Measurements from ENCODE around the gene IL17REL.
A peak's percentile ranks its signal among the peaks of the same experiment; 100 is the strongest.
"Not testable (repeated sequence)": the region's sequence is repeated elsewhere in the genome, so short reads cannot be mapped to it uniquely, and the experiment has no call there.

The IL17REL gene

DNA sequence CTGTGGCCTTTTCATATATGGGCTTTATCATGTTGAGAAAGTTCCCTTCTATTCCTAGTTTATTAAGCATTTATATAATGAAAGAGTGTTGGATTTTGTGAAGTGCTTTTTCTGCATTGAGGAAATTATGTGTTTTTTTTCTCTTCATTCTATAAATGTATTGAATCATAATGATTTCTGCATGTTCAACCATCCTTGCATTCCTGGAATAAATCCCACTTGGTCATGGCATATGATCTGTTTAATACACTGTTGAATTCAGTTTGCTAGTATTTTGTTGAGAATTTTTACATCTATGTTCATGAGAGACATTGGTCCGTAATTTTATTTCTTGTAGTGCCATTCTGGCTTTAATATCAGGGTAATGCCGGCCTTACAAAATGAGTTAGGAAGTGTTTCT lies 26.2 kb downstream of the IL17REL start:
- in situ Hi-C loops (cut with HindIII; ENCODE audit: low sequenced_read_pairs), result no loop called here
- DNase-seq (ENCODE audit: low read depth), result no peak
- TF ChIP-seq, protein P1, sequence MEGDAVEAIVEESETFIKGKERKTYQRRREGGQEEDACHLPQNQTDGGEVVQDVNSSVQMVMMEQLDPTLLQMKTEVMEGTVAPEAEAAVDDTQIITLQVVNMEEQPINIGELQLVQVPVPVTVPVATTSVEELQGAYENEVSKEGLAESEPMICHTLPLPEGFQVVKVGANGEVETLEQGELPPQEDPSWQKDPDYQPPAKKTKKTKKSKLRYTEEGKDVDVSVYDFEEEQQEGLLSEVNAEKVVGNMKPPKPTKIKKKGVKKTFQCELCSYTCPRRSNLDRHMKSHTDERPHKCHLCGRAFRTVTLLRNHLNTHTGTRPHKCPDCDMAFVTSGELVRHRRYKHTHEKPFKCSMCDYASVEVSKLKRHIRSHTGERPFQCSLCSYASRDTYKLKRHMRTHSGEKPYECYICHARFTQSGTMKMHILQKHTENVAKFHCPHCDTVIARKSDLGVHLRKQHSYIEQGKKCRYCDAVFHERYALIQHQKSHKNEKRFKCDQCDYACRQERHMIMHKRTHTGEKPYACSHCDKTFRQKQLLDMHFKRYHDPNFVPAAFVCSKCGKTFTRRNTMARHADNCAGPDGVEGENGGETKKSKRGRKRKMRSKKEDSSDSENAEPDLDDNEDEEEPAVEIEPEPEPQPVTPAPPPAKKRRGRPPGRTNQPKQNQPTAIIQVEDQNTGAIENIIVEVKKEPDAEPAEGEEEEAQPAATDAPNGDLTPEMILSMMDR (IDR thresholded peaks at IDR 0.05; ENCODE audit: low read depth, low read length, missing control alignments), result no peak
- H3K4me3 ChIP-seq (ENCODE audit: low read depth, low read length), result no peak overlapping the region

DNA sequence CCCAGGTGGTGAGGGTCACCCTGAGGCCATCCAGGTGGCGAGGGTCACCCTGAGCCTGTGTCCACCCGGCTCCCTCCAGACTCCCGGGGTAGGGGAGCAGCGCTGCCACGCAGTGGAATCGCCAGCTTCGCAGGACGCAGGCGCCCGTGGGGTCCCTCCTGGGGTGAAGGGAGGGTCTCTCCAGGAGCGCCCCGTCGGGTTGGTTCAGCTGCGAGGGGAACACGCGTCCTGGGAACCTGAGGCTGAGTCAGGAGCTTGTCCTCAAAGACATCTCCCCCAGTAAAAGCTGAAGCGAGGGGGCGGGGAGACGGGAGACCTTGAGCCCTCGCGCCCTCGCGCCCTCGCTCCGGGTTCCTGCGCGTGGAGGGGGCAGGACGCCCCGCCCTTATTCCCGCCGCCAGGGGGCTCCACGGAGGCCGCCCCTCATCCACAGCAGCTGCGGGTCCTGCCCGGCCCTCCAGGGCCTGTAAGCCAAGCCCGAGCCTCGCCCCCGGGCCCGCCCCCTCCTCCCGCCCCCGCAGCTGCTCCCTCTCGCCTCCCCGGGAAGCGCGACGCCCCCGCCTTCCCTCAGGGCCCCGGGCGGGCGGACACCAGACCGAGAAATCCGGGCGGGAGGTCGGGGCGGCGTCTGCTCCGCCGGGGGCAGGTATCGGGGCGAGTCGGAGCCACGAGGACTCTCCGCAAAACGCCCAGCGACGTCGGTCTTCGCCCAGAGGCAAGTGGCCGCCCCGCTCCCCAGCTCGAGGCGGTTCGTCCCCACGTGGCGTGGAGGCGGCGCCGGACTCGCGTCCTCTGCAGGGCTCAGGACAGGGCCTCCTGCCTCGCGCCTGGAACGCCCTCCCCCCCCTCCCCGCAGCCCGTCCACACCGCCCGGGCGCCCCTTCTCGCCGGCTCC lies 29.2 kb downstream of the IL17REL start:
- DNase-seq (ENCODE audit: low read depth), result no peak
- TF ChIP-seq, protein P1 (IDR thresholded peaks at IDR 0.05; ENCODE audit: low read depth, low read length, missing control alignments), result peak; percentile 5
- in situ Hi-C loops (cut with HindIII; ENCODE audit: low sequenced_read_pairs), result no loop called here
- no peak overlapping the region for H3K4me3 ChIP-seq (ENCODE audit: low read depth, low read length)

DNA sequence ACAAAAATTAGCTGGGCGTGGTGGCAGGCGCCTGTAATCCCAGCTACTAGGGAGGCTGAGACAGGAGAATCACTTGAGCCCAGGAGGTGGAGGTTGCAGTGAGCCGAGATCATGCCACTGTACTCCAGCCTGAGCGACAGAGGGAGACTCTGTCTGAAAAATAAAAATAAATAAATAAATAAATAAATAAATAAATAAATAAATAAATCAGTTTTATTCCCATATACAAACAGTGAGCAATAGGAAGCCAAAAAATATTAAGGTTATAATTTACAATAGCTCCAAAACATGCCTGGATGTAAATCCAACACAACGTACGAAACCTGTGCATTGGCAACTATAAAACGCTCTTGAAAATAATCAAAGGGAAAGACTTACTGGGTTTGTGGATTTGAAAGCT lies 30.8 kb downstream of the IL17REL start:
- H3K4me3 ChIP-seq (ENCODE audit: low read depth, low read length); DNase-seq (ENCODE audit: low read depth); in situ Hi-C loops (cut with HindIII; ENCODE audit: low sequenced_read_pairs): not testable (repeated sequence)

DNA sequence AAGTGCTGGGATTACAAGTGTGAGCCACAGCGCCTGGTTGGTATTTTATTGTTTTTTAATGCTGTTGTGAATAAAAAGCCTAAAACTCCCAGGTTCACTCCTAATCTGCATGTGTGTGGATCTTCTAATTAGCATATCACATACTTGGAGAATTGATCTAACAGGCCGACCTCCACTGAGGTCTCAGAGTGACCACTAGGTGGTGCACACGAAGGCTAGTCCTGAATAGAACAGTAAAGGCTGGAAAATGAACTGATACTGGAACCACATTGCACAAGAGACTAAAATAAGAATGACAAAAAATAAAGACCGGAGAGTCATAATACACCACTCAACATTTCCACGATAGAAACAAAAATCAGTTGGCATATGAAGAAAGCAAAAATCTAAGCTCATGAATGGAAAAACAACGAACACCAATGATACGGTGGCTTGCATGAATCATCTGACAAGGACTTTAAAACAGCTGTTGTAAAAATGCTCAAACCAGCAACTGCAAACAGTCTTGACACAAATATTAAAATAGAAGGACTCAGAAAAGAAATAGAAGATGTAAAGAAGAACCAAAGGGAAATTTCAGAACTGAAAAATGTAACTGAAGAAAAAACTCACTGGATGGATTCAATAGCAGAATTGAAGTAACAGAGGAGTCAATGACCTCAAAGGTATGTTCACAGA lies 32.8 kb downstream of the IL17REL start:
- in situ Hi-C loops (cut with HindIII; ENCODE audit: low sequenced_read_pairs), result no loop called here
- TF ChIP-seq, protein P1 (IDR thresholded peaks at IDR 0.05; ENCODE audit: low read depth, low read length, missing control alignments), result peak; percentile 64
- no peak for DNase-seq (ENCODE audit: low read depth)
- no peak overlapping the region for H3K4me3 ChIP-seq (ENCODE audit: low read depth, low read length)

DNA sequence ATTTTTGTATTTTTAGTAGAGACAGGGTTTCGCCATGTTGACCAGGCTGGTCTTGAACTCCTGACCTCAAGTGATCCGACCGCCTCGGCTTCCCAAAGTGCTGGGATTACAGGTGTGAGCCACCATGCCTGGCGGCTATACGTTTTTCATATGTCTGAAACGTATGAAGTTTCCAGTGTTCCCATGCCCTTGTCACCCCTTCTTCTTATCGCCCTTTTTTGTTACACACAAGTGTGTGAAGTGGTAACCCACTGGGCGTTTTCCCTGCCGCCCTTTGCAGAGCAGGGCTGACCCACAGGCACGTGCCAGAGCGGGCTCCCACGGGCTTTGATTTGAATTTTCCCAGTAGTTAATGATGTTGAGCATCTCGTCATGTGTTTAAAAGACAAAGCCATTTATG lies 35.0 kb downstream of the IL17REL start:
- no peak for DNase-seq (ENCODE audit: low read depth)
- no peak overlapping the region for H3K4me3 ChIP-seq (ENCODE audit: low read depth, low read length)
- TF ChIP-seq, protein P1 (IDR thresholded peaks at IDR 0.05; ENCODE audit: low read depth, low read length, missing control alignments), result no peak
- in situ Hi-C loops (cut with HindIII; ENCODE audit: low sequenced_read_pairs), result no loop called here

DNA sequence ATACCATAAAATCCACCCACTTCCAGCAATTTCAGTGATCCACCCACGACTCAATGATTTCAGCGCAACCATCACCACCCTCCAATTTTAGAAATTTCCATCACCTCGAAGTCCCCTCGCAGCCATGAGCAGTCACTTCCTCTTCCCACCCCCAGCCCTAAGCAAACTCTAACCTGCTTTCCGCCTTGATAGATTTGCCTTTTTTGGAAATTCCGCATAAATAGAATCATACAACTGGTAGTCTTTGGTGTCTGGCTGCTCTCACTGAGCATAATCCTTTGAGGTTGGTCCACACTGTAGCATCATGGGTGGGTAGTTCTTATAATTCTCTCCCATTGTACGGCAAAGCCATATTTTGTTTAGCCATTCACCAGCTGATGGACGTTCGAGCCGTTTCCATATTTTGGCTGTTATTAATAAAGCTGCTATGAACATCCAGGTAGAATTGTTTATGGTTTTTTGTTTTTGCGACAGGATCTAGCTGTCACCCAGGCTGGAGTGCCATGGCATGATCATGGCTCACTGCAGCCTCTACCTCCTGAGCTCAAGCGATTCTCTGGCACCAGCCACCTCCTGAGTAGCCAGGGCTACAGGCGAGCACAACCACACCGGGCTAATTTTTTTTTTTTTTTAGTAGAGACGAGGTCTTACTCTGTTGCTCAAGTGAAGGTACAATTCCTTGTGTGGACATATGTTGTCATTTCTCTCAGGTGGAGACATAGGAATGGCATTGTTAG lies 36.0 kb downstream of the IL17REL start:
- in situ Hi-C loops (cut with HindIII; ENCODE audit: low sequenced_read_pairs), result no loop called here
- TF ChIP-seq, protein P1 (IDR thresholded peaks at IDR 0.05; ENCODE audit: low read depth, low read length, missing control alignments), result no peak
- H3K4me3 ChIP-seq (ENCODE audit: low read depth, low read length), result no peak overlapping the region
- DNase-seq (ENCODE audit: low read depth), result no peak

All from astrocyte of the cerebellum (primary cell).